Measurements from ENCODE around the gene GPR153.
A peak's percentile ranks its signal among the peaks of the same experiment; 100 is the strongest.

Gene GPR153

GRCh38 chr1:6270401-6270800 lies 9.5 kb upstream of the GPR153 start:
- DNase-seq (ENCODE audit: low read depth): no peak
- no peak for TF ChIP-seq CTCF (conservative IDR thresholded peaks at IDR 0.05; ENCODE audit: low read depth, low read length)

GRCh38 chr1:6269720-6270400 lies 9.0 kb upstream of the GPR153 start:
- DNase-seq (ENCODE audit: low read depth): no peak
- H3K4me3 ChIP-seq (ENCODE audit: low read depth, low read length): no peak overlapping the region
- no peak for TF ChIP-seq CTCF (conservative IDR thresholded peaks at IDR 0.05; ENCODE audit: low read depth, low read length)

More at GRCh38 chr1:6270401-6270800, 9.5 kb upstream of the GPR153 start:
- H3K4me3 ChIP-seq (ENCODE audit: low read depth, low read length): no peak overlapping the region

DNA sequence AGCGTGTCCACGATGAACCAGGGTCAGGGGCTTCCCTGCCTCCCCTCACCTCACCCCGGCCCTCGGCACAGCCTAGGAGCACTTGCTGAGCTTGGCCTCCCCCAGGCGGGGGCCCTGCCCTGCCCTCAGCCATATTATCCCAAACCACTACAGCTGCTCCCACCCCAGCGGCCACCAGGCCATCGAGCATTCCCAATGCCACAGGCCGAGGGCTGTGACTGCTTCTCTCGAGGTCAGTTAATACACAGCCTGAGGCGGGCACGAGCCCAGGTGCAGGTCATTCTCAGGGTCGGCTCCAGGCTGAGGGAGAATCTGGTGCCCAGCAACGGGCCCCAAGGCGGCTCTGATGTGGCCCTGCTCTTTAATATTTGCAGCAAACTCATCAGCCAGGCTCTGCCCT lies 8.4 kb upstream of the GPR153 start:
- no peak for DNase-seq (ENCODE audit: low read depth)
- H3K4me3 ChIP-seq (ENCODE audit: low read depth, low read length): no peak overlapping the region
- TF ChIP-seq CTCF (conservative IDR thresholded peaks at IDR 0.05; ENCODE audit: low read depth, low read length): no peak

- no peak for DNase-seq (ENCODE audit: low read depth)
- H3K4me3 ChIP-seq (ENCODE audit: low read depth, low read length): no peak overlapping the region
- TF ChIP-seq CTCF (conservative IDR thresholded peaks at IDR 0.05; ENCODE audit: low read depth, low read length): peak; percentile 22
These were observed 7.5 kb upstream of the GPR153 start for GRCh38 chr1:6268415-6268814.

- DNase-seq (ENCODE audit: low read depth): no peak
- no peak for TF ChIP-seq CTCF (conservative IDR thresholded peaks at IDR 0.05; ENCODE audit: low read depth, low read length)
- no peak overlapping the region for H3K4me3 ChIP-seq (ENCODE audit: low read depth, low read length)
These were observed 6.9 kb upstream of the GPR153 start for GRCh38 chr1:6267686-6268322.

DNA sequence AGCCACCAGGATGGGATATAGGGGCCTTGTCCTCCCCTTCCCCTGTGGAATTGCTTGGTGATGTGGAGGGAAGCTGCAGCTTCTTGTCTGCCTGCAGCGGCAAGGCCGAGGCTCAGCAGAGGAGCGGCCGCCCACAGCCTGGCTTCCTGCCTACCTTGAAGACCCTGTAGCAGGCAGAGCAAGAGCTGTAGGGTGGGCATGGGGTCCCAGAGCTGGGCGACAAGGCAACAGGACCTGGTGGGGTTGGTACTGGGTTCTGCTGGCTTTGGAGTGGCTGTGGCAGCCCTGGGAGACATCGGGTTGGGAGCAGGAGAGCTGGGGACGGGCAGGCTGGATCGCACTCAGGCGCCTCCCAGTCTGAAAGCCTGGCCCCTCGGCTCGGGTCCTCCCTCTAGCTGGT lies 5.7 kb upstream of the GPR153 start:
- TF ChIP-seq CTCF (conservative IDR thresholded peaks at IDR 0.05; ENCODE audit: low read depth, low read length): no peak
- H3K4me3 ChIP-seq (ENCODE audit: low read depth, low read length): no peak overlapping the region
- DNase-seq (ENCODE audit: low read depth): no peak

- DNase-seq (ENCODE audit: low read depth): no peak
- H3K4me3 ChIP-seq (ENCODE audit: low read depth, low read length): no peak overlapping the region
These were observed 4.3 kb upstream of the GPR153 start for GRCh38 chr1:6265151-6265550.

More at GRCh38 chr1:6265151-6265550, 4.3 kb upstream of the GPR153 start:
- TF ChIP-seq CTCF (conservative IDR thresholded peaks at IDR 0.05; ENCODE audit: low read depth, low read length): no peak
